BLaER1 (cell line): ENCODE data around the gene MORC2.

Source experiments
- H3K27ac ChIP-seq: shearing (Covaris generic); formaldehyde crosslinking; 2 replicates; pipeline ENCODE4 v1.8.1; 2022
- H3K27me3 ChIP-seq: shearing (Covaris generic); formaldehyde crosslinking; 2 replicates; pipeline ENCODE4 v1.8.1; 2022
- H3K36me3 ChIP-seq: shearing (Covaris generic); formaldehyde crosslinking; 2 replicates; pipeline ENCODE4 v1.8.1; 2022
- H3K4me1 ChIP-seq: shearing (Covaris generic); formaldehyde crosslinking; 2 replicates; pipeline ENCODE4 v1.8.1; 2022
- H3K4me2 ChIP-seq: shearing (Covaris generic); formaldehyde crosslinking; 2 replicates; pipeline ENCODE4 v1.8.1; 2022
- H3K4me3 ChIP-seq: shearing (Covaris generic); formaldehyde crosslinking; 2 replicates; pipeline ENCODE4 v1.8.1; 2022
- H3K9ac ChIP-seq: shearing (Covaris generic); formaldehyde crosslinking; 2 replicates; pipeline ENCODE4 v1.8.1; 2022
- H3K9me3 ChIP-seq: shearing (Covaris generic); formaldehyde crosslinking; 2 replicates; pipeline ENCODE4 v1.8.1; 2022
- H4K20me1 ChIP-seq: shearing (Covaris generic); formaldehyde crosslinking; 2 replicates; pipeline ENCODE4 v1.8.1; 2022
- Cebpa-rat ChIP-seq: shearing (Covaris generic); IDR thresholded peaks from 2 replicates; pipeline ENCODE4 v1.8.1; 2022

Gene MORC2

GRCh38 chr22:30953206-30953605 is 15.4 kb downstream of the MORC2 start:
- H4K20me1 ChIP-seq: peaks cover 41% of the 10 kb centered on the region; the same call in 1 of the 2 replicates
- TF ChIP-seq Cebpa-rat: no peak
- H3K27ac ChIP-seq: no peak overlapping the region
- no peaks in the 10 kb centered on the region for H3K4me1 ChIP-seq
- H3K27me3 ChIP-seq: no peaks in the 10 kb centered on the region
- no peak overlapping the region for H3K4me2 ChIP-seq
- no peaks in the 10 kb centered on the region for H3K9me3 ChIP-seq
- no peak overlapping the region for H3K4me3 ChIP-seq
- peaks cover 94% of the 10 kb centered on the region for H3K36me3 ChIP-seq
- H3K9ac ChIP-seq: no peak overlapping the region

- H3K27me3 ChIP-seq: no peaks in the 10 kb centered on the region
- H3K9me3 ChIP-seq: no peaks in the 10 kb centered on the region
- TF ChIP-seq Cebpa-rat: no peak
- no peak overlapping the region for H3K27ac ChIP-seq
- H3K4me2 ChIP-seq: no peak overlapping the region
- H3K4me1 ChIP-seq: no peaks in the 10 kb centered on the region
- H3K36me3 ChIP-seq: peaks cover 100% of the 10 kb centered on the region
- peaks cover 57% of the 10 kb centered on the region for H4K20me1 ChIP-seq
- H3K9ac ChIP-seq: no peak overlapping the region
- no peak overlapping the region for H3K4me3 ChIP-seq
These were observed 18.5 kb downstream of the MORC2 start for GRCh38 chr22:30949934-30950660.

GRCh38 chr22:30948930-30949342 is 19.6 kb downstream of the MORC2 start:
- no peak for TF ChIP-seq Cebpa-rat
- Histone ChIP-seq H4K20me1 (peaks cover 68% of the 10 kb centered on the region), H3K4me1 (no peaks in the 10 kb centered on the region), H3K36me3 (peaks cover 100% of the 10 kb centered on the region), H3K4me3 (no peak overlapping the region), H3K9ac (no peak overlapping the region), H3K27me3 (no peaks in the 10 kb centered on the region), H3K27ac (no peak overlapping the region), H3K4me2 (no peak overlapping the region), H3K9me3 (no peaks in the 10 kb centered on the region)

- H3K36me3 ChIP-seq: peaks cover 100% of the 10 kb centered on the region
- H3K4me3 ChIP-seq: no peak overlapping the region
- H3K9me3 ChIP-seq: no peaks in the 10 kb centered on the region
- H3K4me1 ChIP-seq: 0 out of 2 replicates have a peak, but pooled peaks cover 5% of the 10 kb centered on the region
- no peak overlapping the region for H3K27ac ChIP-seq
- no peak overlapping the region for H3K4me2 ChIP-seq
- H4K20me1 ChIP-seq: peaks cover 69% of the 10 kb centered on the region
- no peaks in the 10 kb centered on the region for H3K27me3 ChIP-seq
- H3K9ac ChIP-seq: no peak overlapping the region
- no peak for TF ChIP-seq Cebpa-rat
These were observed 20.6 kb downstream of the MORC2 start for GRCh38 chr22:30947816-30948454.

- TF ChIP-seq Cebpa-rat: no peak
- Histone ChIP-seq H4K20me1 (peaks cover 71% of the 10 kb centered on the region), H3K9me3 (no peaks in the 10 kb centered on the region), H3K4me1 (0 out of 2 replicates have a peak, but pooled peaks cover 5% of the 10 kb centered on the region), H3K9ac (no peak overlapping the region), H3K27ac (no peak overlapping the region), H3K36me3 (peaks cover 100% of the 10 kb centered on the region), H3K27me3 (no peaks in the 10 kb centered on the region), H3K4me2 (no peak overlapping the region), H3K4me3 (no peak overlapping the region)
These were observed 21.3 kb downstream of the MORC2 start for GRCh38 chr22:30947173-30947815.

GRCh38 chr22:30946354-30946753 is 22.2 kb downstream of the MORC2 start:
- no peak overlapping the region for H3K4me3 ChIP-seq
- peaks cover 68% of the 10 kb centered on the region for H4K20me1 ChIP-seq
- H3K4me2 ChIP-seq: no peak overlapping the region
- TF ChIP-seq Cebpa-rat: no peak
- H3K9ac ChIP-seq: peak overlapping the region; percentile 41; the same call in 1 of the 2 replicates
- no peak overlapping the region for H3K27ac ChIP-seq
- H3K9me3 ChIP-seq: no peaks in the 10 kb centered on the region
- no peaks in the 10 kb centered on the region for H3K27me3 ChIP-seq
- peaks cover 100% of the 10 kb centered on the region for H3K36me3 ChIP-seq
- 0 out of 2 replicates have a peak, but pooled peaks cover 5% of the 10 kb centered on the region for H3K4me1 ChIP-seq

GRCh38 chr22:30945653-30946052 is 22.9 kb downstream of the MORC2 start:
- Histone ChIP-seq H4K20me1 (peaks cover 68% of the 10 kb centered on the region), H3K4me3 (no peak overlapping the region), H3K27me3 (no peaks in the 10 kb centered on the region), H3K27ac (no peak overlapping the region), H3K9me3 (no peaks in the 10 kb centered on the region), H3K9ac (no peak overlapping the region), H3K36me3 (peaks cover 100% of the 10 kb centered on the region), H3K4me1 (0 out of 2 replicates have a peak, but pooled peaks cover 5% of the 10 kb centered on the region), H3K4me2 (no peak overlapping the region)
- TF ChIP-seq Cebpa-rat: no peak

- Histone ChIP-seq H3K4me1 (0 out of 2 replicates have a peak, but pooled peaks cover 5% of the 10 kb centered on the region), H3K27ac (no peak overlapping the region), H3K9ac (no peak overlapping the region), H3K9me3 (no peaks in the 10 kb centered on the region), H4K20me1 (peaks cover 68% of the 10 kb centered on the region), H3K27me3 (no peaks in the 10 kb centered on the region), H3K36me3 (peaks cover 100% of the 10 kb centered on the region), H3K4me2 (no peak overlapping the region), H3K4me3 (no peak overlapping the region)
- TF ChIP-seq Cebpa-rat: no peak
These were observed 23.6 kb downstream of the MORC2 start for GRCh38 chr22:30944986-30945385.

- no peaks in the 10 kb centered on the region for H3K9me3 ChIP-seq
- peaks cover 69% of the 10 kb centered on the region for H4K20me1 ChIP-seq
- no peak for TF ChIP-seq Cebpa-rat
- H3K4me2 ChIP-seq: no peak overlapping the region
- no peak overlapping the region for H3K4me3 ChIP-seq
- peaks cover 100% of the 10 kb centered on the region for H3K36me3 ChIP-seq
- no peaks in the 10 kb centered on the region for H3K27me3 ChIP-seq
- 0 out of 2 replicates have a peak, but pooled peaks cover 5% of the 10 kb centered on the region for H3K4me1 ChIP-seq
- H3K27ac ChIP-seq: no peak overlapping the region
- no peak overlapping the region for H3K9ac ChIP-seq
These were observed 25.2 kb downstream of the MORC2 start for GRCh38 chr22:30943368-30943767.

- Histone ChIP-seq H3K9me3 (no peaks in the 10 kb centered on the region), H3K4me3 (no peak overlapping the region), H3K9ac (no peak overlapping the region), H4K20me1 (peaks cover 66% of the 10 kb centered on the region; the same call in 1 of the 2 replicates), H3K27ac (no peak overlapping the region), H3K36me3 (peaks cover 100% of the 10 kb centered on the region), H3K4me2 (no peak overlapping the region), H3K27me3 (no peaks in the 10 kb centered on the region), H3K4me1 (0 out of 2 replicates have a peak, but pooled peaks cover 5% of the 10 kb centered on the region)
- TF ChIP-seq Cebpa-rat: no peak
These were observed 27.2 kb downstream of the MORC2 start for GRCh38 chr22:30941363-30941740.
